Measurements from ENCODE around the gene ELN.

ELN gene

GRCh38 chr7:74099031-74099430 is 71.1 kb downstream of the ELN start:
- no peak for DNase-seq

DNA sequence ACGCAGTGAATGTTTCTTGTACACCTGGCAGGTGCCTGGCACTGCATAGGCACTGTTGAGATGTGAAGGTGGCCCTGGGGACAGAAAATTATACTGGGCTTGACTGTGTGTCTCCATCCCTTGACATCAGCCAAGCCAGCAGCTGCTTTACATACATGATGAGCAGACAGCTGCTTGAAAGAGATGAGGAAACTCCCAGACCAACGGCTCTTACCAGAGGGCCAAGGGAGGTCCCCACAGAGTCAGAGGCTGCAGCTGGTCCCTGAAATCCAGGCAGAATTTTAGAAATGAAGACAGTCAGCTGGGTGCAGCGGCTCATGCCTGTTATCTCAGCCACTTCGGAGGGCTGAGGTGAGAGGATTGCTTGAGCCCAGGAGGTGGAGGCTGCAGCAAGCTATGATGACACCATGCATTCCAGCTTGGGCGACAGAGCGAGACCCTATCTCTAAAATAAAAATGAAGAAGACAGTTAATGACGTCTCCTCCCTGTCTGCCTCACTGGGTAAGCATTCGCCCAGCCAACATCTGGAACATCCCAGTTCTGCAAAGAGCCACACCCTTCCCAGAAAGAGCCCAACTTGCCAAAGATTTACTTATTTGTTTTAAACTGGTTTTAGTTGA is 73.2 kb downstream of the ELN start:
- no peak for DNase-seq

DNA sequence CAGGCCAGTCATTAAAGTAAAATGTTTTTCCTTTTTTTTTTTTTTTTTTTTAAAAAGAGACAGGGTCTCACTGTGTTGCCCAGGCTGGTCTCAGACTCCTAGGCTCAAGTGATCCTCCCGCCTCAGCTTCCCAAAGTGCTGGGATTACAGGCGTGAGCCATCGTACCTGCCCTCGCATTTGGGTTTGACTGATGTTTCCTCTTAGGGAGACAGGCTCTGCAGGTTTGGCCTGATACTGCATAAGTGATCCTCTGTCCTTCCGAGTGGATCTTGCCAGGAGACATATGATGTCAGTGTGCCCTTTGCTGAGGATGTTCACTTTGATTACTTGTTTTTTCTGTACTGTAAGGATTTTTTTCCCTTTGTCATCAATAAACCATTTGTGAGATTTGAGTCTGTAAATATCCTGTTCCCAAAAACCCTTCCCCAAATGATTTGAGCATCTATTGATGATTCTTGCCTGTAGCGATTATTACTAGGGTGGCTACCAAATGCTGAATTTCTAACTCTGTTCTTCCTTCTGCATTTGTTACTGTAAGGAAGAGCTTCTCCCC is 75.3 kb downstream of the ELN start:
- no peak for DNase-seq

GRCh38 chr7:74104702-74105101 is 76.7 kb downstream of the ELN start:
- no peak for DNase-seq

DNA sequence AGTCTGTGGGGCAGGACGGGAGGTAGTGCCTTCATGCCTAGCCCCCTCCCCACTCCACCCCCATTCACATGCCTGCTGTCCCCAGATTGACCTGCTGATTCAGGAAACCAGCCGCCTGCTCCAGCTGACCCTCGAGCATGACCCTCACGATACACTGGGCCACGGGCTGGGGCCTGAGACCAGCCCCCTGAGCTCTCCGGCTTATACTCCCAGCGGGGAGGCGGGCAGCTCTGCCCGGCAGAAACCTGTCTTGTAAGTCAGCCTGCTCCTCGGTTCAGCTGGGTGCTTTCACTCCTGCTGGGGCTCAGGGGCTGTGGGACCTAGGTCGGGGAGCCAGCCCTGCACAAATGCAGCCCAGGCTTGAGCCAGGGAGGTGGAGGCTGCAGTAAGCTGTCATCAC is 78.0 kb downstream of the ELN start:
- no peak for DNase-seq

DNA sequence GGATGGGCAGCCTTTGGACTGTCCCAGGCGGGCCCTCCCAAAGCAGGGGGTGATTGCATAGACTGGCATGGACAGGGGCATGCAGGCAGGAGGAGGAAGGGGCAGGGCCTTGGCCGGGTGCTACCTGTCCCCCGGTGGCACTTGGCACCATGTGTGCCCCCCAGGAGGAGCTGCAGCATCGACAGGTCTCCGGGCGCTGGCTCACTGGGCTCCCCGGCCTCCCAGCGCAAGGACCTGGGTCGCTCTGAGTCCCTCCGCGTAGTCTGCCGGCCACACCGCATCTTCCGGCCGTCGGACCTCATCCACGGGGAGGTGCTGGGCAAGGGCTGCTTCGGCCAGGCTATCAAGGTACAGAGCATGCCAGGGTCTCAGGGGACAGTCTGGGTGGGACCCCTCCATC is 78.9 kb downstream of the ELN start:
- DNase-seq = no peak

DNA sequence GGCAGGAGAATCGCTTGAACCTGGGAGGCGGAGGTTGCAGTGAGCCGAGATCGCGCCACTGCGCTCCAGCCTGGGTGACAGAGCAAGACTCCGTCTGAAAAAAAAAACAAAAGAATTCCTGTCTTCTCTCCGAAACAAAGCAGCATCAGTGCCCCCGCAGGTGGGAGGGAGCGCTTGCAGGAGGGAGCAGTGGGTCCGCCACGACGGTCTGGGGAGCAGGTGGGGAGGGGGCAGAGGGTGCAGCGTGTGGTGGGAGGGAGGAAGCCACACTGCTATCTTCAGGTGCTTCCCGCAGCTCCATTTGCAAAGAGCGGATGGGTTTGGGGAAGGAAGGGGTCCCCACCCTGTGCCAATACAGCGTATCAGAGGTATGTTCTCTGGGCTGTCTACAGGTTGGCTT is 87.4 kb downstream of the ELN start:
- no peak for DNase-seq

DNA sequence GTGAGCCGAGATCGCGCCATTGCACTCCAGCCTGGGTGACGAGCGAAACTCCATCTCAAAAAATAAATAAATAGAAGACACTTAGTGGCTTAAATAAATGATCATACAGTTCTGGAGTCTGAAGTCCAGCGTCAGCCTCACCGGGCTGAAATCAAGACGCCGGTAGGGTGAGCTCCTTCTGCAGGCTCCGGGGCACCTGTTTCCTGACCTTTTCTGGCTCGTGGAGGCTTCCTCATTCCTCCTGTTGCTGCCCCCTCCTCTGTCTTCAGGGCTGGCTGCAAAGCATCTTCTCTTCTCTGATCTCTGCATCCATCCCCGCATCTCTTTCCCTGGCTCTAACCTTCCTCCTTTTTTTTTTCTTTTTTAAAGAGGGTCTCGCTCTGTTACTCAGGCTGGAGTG is 88.4 kb downstream of the ELN start:
- DNase-seq = no peak

All from fibroblast of skin of right biceps (primary cell).